Neural crest cell (in vitro differentiated cells): ENCODE results near the gene NPEPL1. TPM values are rescaled to one million over a fixed set of nuclear protein-coding genes. Genes with fewer than 3 reads are reported as not detected.

Experiments used
- DNase-seq: peaks from one replicate; pipeline ENCODE4 v3.0.0; 2021; ENCODE audit warnings: low read depth, mixed read lengths, low spot score
- H3K27ac Mint-ChIP-seq: one replicate; pipeline ENCODE4 v1.8.0; 2021; ENCODE audit warnings: mild to moderate bottlenecking, mixed read lengths; ENCODE audit not compliant: unreplicated experiment
- H3K27me3 Mint-ChIP-seq: 2 replicates; pipeline ENCODE4 v1.8.0; 2021; ENCODE audit warnings: low read depth, mild to moderate bottlenecking, mixed read lengths
- H3K36me3 Mint-ChIP-seq: 2 replicates; pipeline ENCODE4 v1.8.0; 2021; ENCODE audit warnings: low read depth, mild to moderate bottlenecking, mixed read lengths
- H3K4me1 Mint-ChIP-seq: 2 replicates; pipeline ENCODE4 v1.8.0; 2021; ENCODE audit warnings: mixed read lengths
- H3K4me3 Mint-ChIP-seq: one replicate; pipeline ENCODE4 v1.8.0; 2021; ENCODE audit warnings: mild to moderate bottlenecking, mixed read lengths
- H3K9me3 Mint-ChIP-seq: 2 replicates; pipeline ENCODE4 v1.8.0; 2021; ENCODE audit warnings: mixed read lengths
- total RNA-seq: library from RNA; stranded (reverse); gene quantifications from 2 replicates; pipeline ENCODE4 v1.2.1, GENCODE V29; 2021
- TF ChIP-seq, protein P1 (sequence below): fragments of 200-600 bp; sonication (generic); conservative IDR thresholded peaks from 2 replicates; pipeline ENCODE4 v1.5.0; 2021; ENCODE audit warnings: antibody characterized with exemption, mild to moderate bottlenecking

The NPEPL1 gene
- total RNA-seq, 1 donor from 2014 or later: 34.0 TPM

DNA sequence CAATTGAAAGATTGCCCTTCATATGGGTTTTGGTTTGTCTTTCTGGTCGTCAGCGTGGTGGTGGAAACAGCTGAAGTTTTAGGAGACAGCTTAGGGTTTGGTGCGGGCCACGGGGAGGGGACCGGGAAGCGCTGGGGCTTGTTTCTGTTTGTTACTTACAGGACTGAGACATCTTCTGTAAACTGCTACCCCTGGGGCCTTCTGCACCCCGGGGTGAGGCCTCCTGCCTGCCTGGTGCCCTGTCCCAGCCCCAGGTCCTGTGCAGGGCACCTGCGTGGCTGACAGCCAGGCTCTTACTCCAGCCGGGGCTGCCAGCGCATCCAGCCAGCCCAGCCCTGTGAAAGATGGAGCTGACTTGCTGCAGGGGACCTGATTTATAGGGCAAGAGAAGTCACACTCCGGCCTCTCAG, 22.8 kb downstream of the NPEPL1 start:
- no peak for DNase-seq
- Mint-ChIP-seq H3K4me1 (peaks cover 28% of the 10 kb centered on the region), H3K27me3 (peaks cover 12% of the 10 kb centered on the region), H3K4me3 (no peak overlapping the region), H3K27ac (no peak overlapping the region), H3K36me3 (no peaks in the 10 kb centered on the region), H3K9me3 (no peaks in the 10 kb centered on the region)
- TF ChIP-seq, protein P1, sequence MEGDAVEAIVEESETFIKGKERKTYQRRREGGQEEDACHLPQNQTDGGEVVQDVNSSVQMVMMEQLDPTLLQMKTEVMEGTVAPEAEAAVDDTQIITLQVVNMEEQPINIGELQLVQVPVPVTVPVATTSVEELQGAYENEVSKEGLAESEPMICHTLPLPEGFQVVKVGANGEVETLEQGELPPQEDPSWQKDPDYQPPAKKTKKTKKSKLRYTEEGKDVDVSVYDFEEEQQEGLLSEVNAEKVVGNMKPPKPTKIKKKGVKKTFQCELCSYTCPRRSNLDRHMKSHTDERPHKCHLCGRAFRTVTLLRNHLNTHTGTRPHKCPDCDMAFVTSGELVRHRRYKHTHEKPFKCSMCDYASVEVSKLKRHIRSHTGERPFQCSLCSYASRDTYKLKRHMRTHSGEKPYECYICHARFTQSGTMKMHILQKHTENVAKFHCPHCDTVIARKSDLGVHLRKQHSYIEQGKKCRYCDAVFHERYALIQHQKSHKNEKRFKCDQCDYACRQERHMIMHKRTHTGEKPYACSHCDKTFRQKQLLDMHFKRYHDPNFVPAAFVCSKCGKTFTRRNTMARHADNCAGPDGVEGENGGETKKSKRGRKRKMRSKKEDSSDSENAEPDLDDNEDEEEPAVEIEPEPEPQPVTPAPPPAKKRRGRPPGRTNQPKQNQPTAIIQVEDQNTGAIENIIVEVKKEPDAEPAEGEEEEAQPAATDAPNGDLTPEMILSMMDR: no peak

DNA sequence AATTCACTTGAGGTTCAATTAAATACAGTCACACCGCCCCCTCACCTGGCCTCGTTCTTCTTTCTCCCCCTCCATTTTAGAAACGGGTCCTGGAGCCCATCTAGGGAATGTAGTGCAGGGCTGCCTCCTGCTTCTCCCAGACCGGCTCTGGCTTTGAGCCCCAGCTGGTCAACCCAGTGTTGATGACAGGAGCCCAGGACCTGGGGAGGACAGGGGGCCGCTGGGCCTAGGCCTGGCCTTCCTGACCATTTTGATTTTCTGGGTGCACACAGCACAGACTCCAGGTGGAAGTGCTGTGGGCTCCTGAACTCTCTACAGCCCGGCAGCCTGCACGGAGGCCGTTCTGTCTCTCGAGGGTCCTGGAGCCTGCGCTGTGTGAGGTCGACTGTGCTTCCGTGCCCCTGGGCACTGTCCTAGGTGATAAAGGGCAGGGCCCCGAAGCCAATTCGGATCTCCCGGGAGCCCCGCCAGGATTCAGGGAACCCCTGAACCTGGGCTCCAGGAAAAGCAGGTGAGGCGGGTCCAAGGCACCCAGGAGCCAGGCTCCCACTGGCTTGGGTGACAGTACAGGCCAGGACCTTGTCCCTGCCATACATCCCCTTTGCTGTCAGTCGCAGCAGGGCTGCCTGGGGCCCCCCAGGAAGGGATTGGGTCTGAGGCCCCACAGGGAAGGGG, 23.3 kb downstream of the NPEPL1 start:
- Mint-ChIP-seq H3K27me3 (peaks cover 15% of the 10 kb centered on the region), H3K4me1 (peaks cover 28% of the 10 kb centered on the region), H3K9me3 (no peaks in the 10 kb centered on the region), H3K27ac (no peak overlapping the region), H3K4me3 (no peak overlapping the region), H3K36me3 (no peaks in the 10 kb centered on the region)
- TF ChIP-seq, protein P1: no peak
- DNase-seq: no peak

DNA sequence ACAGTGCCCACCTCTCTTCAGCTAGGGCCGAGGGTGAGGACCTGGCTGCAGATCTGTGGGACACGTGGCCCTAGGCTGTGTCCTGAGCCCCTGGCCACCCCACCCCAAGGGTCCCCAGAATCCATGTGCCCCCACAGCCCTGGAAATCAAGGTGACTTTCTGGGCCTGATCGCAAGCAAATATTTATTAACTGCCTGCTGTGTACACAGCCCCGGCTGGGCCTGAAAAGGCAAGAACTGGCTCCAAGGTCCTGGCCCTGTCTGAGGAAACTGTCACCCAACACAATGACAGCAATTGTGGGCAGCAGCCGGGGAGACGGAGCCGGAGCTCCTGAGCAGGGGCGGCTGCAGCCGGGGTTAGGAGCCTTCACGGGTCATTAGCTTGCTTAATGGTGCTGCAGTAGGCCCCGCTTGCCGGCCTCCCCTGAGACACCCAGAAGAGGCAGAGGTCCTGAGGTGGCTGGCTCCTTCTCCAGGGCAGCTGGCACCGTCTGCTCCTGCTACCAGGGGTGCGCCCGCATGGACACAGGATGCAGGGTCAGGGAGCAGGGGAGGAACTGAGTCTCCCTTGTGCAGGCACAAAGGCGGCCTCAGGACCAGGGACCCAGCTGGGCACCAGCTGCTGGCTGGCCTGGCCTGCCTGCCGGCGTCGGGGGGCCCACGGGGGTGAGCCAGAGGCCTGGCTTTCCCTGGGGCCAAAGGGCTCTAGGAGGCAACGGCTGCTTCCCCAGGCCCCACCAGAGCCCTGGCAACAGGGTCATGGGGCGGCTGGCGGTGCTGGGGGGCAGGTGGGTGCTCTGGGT, 24.1 kb downstream of the NPEPL1 start:
- Mint-ChIP-seq H3K36me3 (no peaks in the 10 kb centered on the region), H3K27ac (peak overlapping the region; percentile 86), H3K4me3 (peak overlapping the region; percentile 76), H3K27me3 (peaks cover 21% of the 10 kb centered on the region), H3K9me3 (no peaks in the 10 kb centered on the region), H3K4me1 (peaks cover 33% of the 10 kb centered on the region)
- TF ChIP-seq, protein P1: no peak
- DNase-seq: peak; percentile 63

DNA sequence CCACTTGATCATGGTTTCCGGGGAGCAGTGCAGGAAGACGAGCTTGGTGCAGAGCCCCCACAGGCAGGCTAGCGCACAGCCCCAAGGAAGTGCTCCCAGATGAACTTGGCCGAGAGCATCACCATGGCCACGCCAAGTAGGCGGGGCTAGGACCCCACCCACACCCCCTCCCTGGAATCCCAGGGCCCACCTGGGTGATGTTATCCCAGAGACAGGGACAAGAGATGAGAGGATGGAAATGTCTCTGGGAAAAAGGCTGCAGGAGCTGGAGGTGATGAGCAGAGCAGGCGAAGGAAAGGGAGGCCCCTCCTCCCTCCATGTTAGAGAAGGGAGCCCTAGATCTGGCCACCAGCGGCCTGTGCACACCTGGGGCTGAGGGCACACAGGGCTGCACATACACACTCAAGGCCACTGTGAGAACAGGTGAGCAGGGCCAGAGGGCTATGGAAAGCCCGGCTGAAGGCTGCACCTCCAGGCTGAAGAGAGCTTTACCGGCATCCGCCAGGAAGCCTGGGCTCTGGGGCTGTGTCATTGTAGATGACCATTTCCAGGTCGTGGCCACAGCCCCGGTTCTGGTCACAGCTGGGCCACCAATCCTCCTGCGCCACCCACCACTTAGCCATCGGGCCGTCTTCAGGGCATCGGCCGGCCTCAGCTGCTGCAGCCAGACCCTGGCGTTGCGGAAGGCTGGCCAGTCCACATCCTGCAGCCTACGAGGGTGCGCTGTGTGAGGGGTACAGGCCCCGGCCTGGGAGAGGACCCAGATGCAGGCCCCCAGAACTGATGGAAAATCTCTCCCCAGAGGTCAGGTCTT, 24.9 kb downstream of the NPEPL1 start:
- Mint-ChIP-seq H3K4me1 (peaks cover 38% of the 10 kb centered on the region), H3K9me3 (no peaks in the 10 kb centered on the region), H3K4me3 (no peak overlapping the region), H3K36me3 (no peaks in the 10 kb centered on the region), H3K27me3 (peaks cover 27% of the 10 kb centered on the region), H3K27ac (peak overlapping the region; percentile 86)
- TF ChIP-seq, protein P1: no peak
- DNase-seq: no peak

DNA sequence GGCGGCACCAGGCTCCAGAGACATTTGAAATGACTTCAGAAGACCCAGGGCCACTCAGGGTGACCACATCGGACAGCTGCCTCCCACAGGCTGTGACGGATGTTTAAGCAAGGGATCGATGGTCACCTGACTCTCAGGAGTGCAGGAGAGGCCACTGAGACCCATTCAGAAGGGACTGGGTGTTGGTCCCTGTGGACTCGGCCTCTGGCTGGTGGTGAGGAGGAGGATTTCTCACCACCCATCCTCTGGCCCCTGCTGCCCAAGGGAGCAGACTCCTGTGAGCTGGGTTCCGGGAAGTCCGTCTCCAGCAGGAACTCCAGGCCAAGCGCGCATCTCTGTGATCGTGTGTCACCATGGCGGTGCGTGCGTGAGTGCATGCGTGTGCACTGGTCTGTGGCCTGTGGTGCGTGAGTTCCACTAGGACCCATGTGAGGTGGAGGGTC, 25.5 kb downstream of the NPEPL1 start:
- Mint-ChIP-seq H3K9me3 (no peaks in the 10 kb centered on the region), H3K4me1 (peaks cover 44% of the 10 kb centered on the region), H3K27ac (no peak overlapping the region), H3K27me3 (peaks cover 33% of the 10 kb centered on the region), H3K36me3 (no peaks in the 10 kb centered on the region), H3K4me3 (no peak overlapping the region)
- no peak for DNase-seq
- TF ChIP-seq, protein P1: no peak
